ENCODE results near the gene ZNF771. TPM values are rescaled to one million over a fixed set of nuclear protein-coding genes. Genes with fewer than 3 reads are reported as not detected.

The ZNF771 gene
- total and polyA plus RNA-seq, 2 experiments from 2014 or later, result 10.8 to 12.0 TPM

DNA sequence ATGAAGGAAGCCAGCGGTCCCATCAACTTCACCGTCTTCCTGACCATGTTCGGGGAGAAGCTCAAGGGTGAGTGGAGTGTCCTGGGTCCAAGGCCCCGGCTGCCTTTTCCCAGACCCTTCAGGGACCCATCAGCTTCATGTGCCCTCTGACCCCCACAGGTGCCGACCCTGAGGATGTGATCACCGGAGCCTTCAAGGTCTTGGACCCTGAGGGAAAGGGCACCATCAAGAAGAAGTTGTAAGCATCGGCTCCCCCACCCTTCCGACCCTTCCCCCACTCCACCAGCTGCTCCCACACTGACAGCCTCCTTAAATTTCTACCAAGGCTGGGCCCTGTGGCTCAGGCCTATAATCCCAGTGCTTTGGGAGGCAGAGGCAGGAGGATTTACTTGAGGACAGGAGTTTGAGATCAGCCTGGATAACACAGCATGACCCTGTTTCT lies 30.9 kb upstream of the ZNF771 start:
- Mint-ChIP-seq H3K4me3 (no peak overlapping the region; the same call in 2 of the 3 replicates), H3K27ac (no peak overlapping the region)

GRCh38 chr16:30377050-30377811 lies 30.2 kb upstream of the ZNF771 start:
- H4K20me1 ChIP-seq (replicated peaks; ENCODE audit: insufficient read depth), result no peaks in the 10 kb centered on the region
- peak overlapping the region; percentile 93 for H3K4me3 Mint-ChIP-seq
- peaks cover 25% of the 10 kb centered on the region for H3K27me3 Mint-ChIP-seq (ENCODE audit: insufficient read depth, low read depth, poor library complexity)
- DNase-seq (ENCODE audit: low spot score) (peak; percentile 66), ATAC-seq (peak; percentile 47)
- H3K4me1 Mint-ChIP-seq, result peaks cover 24% of the 10 kb centered on the region
- no peaks in the 10 kb centered on the region for H3K36me3 ChIP-seq (ENCODE audit: insufficient read depth)
- H2AFZ ChIP-seq, result peak overlapping the region; percentile 83; the same call in 1 of the 2 replicates
- TF ChIP-seq, protein P1, sequence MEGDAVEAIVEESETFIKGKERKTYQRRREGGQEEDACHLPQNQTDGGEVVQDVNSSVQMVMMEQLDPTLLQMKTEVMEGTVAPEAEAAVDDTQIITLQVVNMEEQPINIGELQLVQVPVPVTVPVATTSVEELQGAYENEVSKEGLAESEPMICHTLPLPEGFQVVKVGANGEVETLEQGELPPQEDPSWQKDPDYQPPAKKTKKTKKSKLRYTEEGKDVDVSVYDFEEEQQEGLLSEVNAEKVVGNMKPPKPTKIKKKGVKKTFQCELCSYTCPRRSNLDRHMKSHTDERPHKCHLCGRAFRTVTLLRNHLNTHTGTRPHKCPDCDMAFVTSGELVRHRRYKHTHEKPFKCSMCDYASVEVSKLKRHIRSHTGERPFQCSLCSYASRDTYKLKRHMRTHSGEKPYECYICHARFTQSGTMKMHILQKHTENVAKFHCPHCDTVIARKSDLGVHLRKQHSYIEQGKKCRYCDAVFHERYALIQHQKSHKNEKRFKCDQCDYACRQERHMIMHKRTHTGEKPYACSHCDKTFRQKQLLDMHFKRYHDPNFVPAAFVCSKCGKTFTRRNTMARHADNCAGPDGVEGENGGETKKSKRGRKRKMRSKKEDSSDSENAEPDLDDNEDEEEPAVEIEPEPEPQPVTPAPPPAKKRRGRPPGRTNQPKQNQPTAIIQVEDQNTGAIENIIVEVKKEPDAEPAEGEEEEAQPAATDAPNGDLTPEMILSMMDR (conservative IDR thresholded peaks at IDR 0.05; ENCODE audit: low read depth in 2 of 2), result no peak
- TF ChIP-seq STAT1 (IDR thresholded peaks at IDR 0.05; ENCODE audit: unreplicated experiment) (no peak), EZH2 (IDR thresholded peaks at IDR 0.05; ENCODE audit: low read depth, unreplicated experiment) (no peak), NANOG (IDR thresholded peaks at IDR 0.05; ENCODE audit: borderline replicate concordance) (no peak)
- H3K36me3 Mint-ChIP-seq (ENCODE audit: low read depth), result peaks cover 3% of the 10 kb centered on the region; the same call in 2 of the 3 replicates
- H3K27ac ChIP-seq (ENCODE audit: low read depth), result peak overlapping the region; percentile 100
- H3K4me3 ChIP-seq, result peak overlapping the region; percentile 94
- H3K4me1 ChIP-seq (ENCODE audit: insufficient read depth), result peaks cover 11% of the 10 kb centered on the region
- no peaks in the 10 kb centered on the region; the same call in none of the 3 replicates for H3K9me3 Mint-ChIP-seq
- H3F3A ChIP-seq (replicated peaks; ENCODE audit: low read depth), result peaks cover 24% of the 10 kb centered on the region
- peak overlapping the region; percentile 100 for H3K27ac Mint-ChIP-seq
- peak overlapping the region; percentile 99 for H3K4me2 ChIP-seq
- H3K9me2 ChIP-seq (ENCODE audit: insufficient read depth), result no peaks in the 10 kb centered on the region
- H3K27me3 ChIP-seq (ENCODE audit: insufficient read depth), result no peaks in the 10 kb centered on the region
- H3K79me2 ChIP-seq (replicated peaks; ENCODE audit: insufficient read depth), result 0 out of 2 replicates have a peak, but pooled peaks cover 4% of the 10 kb centered on the region

More for the DNA sequence above, 30.9 kb upstream of the ZNF771 start:
- Mint-ChIP-seq H3K27me3 (ENCODE audit: insufficient read depth, low read depth, poor library complexity) (peaks cover 25% of the 10 kb centered on the region), H3K4me1 (peaks cover 26% of the 10 kb centered on the region), H3K36me3 (ENCODE audit: low read depth) (peaks cover 3% of the 10 kb centered on the region; the same call in 2 of the 3 replicates), H3K9me3 (no peaks in the 10 kb centered on the region; the same call in none of the 3 replicates)
- Histone ChIP-seq H3K4me2 (peak overlapping the region; percentile 99), H3K4me1 (ENCODE audit: insufficient read depth) (peaks cover 11% of the 10 kb centered on the region), H3K79me2 (replicated peaks; ENCODE audit: insufficient read depth) (0 out of 2 replicates have a peak, but pooled peaks cover 4% of the 10 kb centered on the region), H3K9me2 (ENCODE audit: insufficient read depth) (no peaks in the 10 kb centered on the region), H4K20me1 (replicated peaks; ENCODE audit: insufficient read depth) (no peaks in the 10 kb centered on the region), H3K27me3 (ENCODE audit: insufficient read depth) (no peaks in the 10 kb centered on the region), H3F3A (replicated peaks; ENCODE audit: low read depth) (peaks cover 24% of the 10 kb centered on the region), H3K4me3 (no peak overlapping the region; the same call in 1 of the 2 replicates), H3K27ac (ENCODE audit: low read depth) (peak overlapping the region; percentile 100), H2AFZ (peak overlapping the region; percentile 83; the same call in 1 of the 2 replicates), H3K36me3 (ENCODE audit: insufficient read depth) (no peaks in the 10 kb centered on the region)
- TF ChIP-seq, protein P2, sequence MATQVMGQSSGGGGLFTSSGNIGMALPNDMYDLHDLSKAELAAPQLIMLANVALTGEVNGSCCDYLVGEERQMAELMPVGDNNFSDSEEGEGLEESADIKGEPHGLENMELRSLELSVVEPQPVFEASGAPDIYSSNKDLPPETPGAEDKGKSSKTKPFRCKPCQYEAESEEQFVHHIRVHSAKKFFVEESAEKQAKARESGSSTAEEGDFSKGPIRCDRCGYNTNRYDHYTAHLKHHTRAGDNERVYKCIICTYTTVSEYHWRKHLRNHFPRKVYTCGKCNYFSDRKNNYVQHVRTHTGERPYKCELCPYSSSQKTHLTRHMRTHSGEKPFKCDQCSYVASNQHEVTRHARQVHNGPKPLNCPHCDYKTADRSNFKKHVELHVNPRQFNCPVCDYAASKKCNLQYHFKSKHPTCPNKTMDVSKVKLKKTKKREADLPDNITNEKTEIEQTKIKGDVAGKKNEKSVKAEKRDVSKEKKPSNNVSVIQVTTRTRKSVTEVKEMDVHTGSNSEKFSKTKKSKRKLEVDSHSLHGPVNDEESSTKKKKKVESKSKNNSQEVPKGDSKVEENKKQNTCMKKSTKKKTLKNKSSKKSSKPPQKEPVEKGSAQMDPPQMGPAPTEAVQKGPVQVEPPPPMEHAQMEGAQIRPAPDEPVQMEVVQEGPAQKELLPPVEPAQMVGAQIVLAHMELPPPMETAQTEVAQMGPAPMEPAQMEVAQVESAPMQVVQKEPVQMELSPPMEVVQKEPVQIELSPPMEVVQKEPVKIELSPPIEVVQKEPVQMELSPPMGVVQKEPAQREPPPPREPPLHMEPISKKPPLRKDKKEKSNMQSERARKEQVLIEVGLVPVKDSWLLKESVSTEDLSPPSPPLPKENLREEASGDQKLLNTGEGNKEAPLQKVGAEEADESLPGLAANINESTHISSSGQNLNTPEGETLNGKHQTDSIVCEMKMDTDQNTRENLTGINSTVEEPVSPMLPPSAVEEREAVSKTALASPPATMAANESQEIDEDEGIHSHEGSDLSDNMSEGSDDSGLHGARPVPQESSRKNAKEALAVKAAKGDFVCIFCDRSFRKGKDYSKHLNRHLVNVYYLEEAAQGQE (IDR thresholded peaks at IDR 0.05; ENCODE audit: unreplicated experiment), result no peak
- ATAC-seq (no peak), DNase-seq (ENCODE audit: low spot score) (no peak)
